Endothelial cell of umbilical vein (primary cell): ENCODE data around the gene NME4.

Experiments
- EZH2 ChIP-seq: IDR thresholded peaks from 2 replicates; pipeline ENCODE4 v1.6.1; 2012; ENCODE audit warnings: borderline replicate concordance, low read depth, mild to moderate bottlenecking, moderate library complexity, low read length, inconsistent platforms; ENCODE audit not compliant: severe bottlenecking
- FOS ChIP-seq: IDR thresholded peaks from 2 replicates; pipeline ENCODE4 v1.6.1; 2011; ENCODE audit warnings: mild to moderate bottlenecking, low read length, moderate library complexity, borderline replicate concordance; ENCODE audit not compliant: insufficient read depth
- MAX ChIP-seq: IDR thresholded peaks from 2 replicates; pipeline ENCODE4 v1.6.1; 2011; ENCODE audit not compliant: insufficient read depth, insufficient read length
- POLR2A ChIP-seq: IDR thresholded peaks from 2 replicates; pipeline ENCODE4 v1.6.1; 2012; ENCODE audit warnings: low read depth, mild to moderate bottlenecking, control low read depth, low read length
- TF ChIP-seq, protein P1 (sequence below), 2 donors: IDR thresholded peaks; 1 replicate in 1 of 2; 2 replicates in 1 of 2; pipeline ENCODE4 v1.5.1; 2011; ENCODE audit warnings: low read length in 2 of 2, mild to moderate bottlenecking in 2 of 2, moderate library complexity in 2 of 2, control low read depth in 1 of 2, inconsistent platforms in 1 of 2, low read depth in 1 of 2; ENCODE audit not compliant: insufficient read depth in 1 of 2; ENCODE audit errors: extremely low read depth in 1 of 2

DNA sequence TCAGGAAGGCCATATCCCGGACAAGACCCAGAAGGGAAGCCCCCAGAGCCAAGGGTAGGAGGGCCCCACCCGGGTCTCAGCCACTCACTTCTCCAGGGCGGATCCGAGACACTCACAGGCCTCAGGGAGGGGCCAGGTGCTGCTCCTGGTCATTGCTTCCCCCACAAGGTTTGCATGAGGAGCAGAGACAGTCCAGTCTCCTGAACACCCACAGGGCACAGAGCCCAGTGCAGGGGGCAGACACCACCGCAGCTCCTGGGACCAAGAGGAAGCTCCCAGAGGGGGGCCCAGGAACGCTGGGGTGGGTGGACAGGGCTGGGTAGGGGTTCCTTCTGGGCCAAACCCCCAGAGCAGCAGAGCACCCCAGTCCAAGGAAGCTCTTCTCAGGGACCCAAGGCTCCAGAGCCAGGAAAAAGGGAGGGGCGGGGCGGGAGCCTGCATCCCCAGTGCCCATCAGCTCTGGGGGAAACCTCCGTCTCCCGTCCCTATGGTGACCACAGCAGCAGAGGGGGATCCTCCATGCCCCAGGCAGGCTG, 26.0 kb upstream of the NME4 start:
- TF ChIP-seq, protein P1, sequence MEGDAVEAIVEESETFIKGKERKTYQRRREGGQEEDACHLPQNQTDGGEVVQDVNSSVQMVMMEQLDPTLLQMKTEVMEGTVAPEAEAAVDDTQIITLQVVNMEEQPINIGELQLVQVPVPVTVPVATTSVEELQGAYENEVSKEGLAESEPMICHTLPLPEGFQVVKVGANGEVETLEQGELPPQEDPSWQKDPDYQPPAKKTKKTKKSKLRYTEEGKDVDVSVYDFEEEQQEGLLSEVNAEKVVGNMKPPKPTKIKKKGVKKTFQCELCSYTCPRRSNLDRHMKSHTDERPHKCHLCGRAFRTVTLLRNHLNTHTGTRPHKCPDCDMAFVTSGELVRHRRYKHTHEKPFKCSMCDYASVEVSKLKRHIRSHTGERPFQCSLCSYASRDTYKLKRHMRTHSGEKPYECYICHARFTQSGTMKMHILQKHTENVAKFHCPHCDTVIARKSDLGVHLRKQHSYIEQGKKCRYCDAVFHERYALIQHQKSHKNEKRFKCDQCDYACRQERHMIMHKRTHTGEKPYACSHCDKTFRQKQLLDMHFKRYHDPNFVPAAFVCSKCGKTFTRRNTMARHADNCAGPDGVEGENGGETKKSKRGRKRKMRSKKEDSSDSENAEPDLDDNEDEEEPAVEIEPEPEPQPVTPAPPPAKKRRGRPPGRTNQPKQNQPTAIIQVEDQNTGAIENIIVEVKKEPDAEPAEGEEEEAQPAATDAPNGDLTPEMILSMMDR (IDR thresholded peaks at IDR 0.05; ENCODE audit: extremely low read depth in 1 of 2, insufficient read depth in 1 of 2, low read depth in 1 of 2, low read length in 2 of 2), result no peak
- TF ChIP-seq MAX (no peak), EZH2 (no peak), FOS (no peak), POLR2A (no peak)
